Dendritic cell treated with granulocyte-macrophage colony-stimulating factor and Interleukin-4, amounts not matched to agents 40 ng/mL and 50 ng/mL, for 4 days (primary cell): ENCODE data around the gene GSG1.
"Not testable (repeated sequence)": the region's sequence is repeated elsewhere in the genome, so short reads cannot be mapped to it uniquely, and the experiment has no call there.

Experiments used
- H3K27ac Mint-ChIP-seq: one replicate; pipeline ENCODE4 v1.8.0; 2022; ENCODE audit warnings: mild to moderate bottlenecking, mixed read lengths
- H3K27me3 Mint-ChIP-seq: one replicate; pipeline ENCODE4 v1.8.0; 2022; ENCODE audit warnings: mild to moderate bottlenecking, mixed read lengths
- H3K36me3 Mint-ChIP-seq: one replicate; pipeline ENCODE4 v1.8.0; 2022; ENCODE audit warnings: low read depth, mixed read lengths
- H3K4me1 Mint-ChIP-seq: one replicate; pipeline ENCODE4 v1.8.0; 2022; ENCODE audit warnings: low read depth, mixed read lengths
- H3K4me3 Mint-ChIP-seq: one replicate; pipeline ENCODE4 v1.8.0; 2022; ENCODE audit warnings: mild to moderate bottlenecking, moderate library complexity, mixed read lengths
- H3K9me3 Mint-ChIP-seq: one replicate; pipeline ENCODE4 v1.8.0; 2022; ENCODE audit warnings: mixed read lengths
- intact Hi-C: fragments of 100-400 bp; cut with micrococcal nuclease; formaldehyde crosslinking; loops from one replicate; pipeline ENCODE4 v1.15.0; 2022

The GSG1 gene

GRCh38 chr12:13074396-13075117, 28.9 kb downstream of the GSG1 start:
- no peak overlapping the region for H3K27ac Mint-ChIP-seq

GRCh38 chr12:13073173-13073572, 30.3 kb downstream of the GSG1 start:
- Mint-ChIP-seq H3K4me1 (peaks cover 16% of the 10 kb centered on the region), H3K27ac (no peak overlapping the region), H3K9me3 (no peaks in the 10 kb centered on the region), H3K4me3 (no peak overlapping the region), H3K27me3 (no peaks in the 10 kb centered on the region), H3K36me3 (peaks cover 51% of the 10 kb centered on the region)
- intact Hi-C loops, result no loop called here

More at GRCh38 chr12:13074396-13075117, 28.9 kb downstream of the GSG1 start:
- peaks cover 37% of the 10 kb centered on the region for H3K36me3 Mint-ChIP-seq
- intact Hi-C loops, result no loop called here
- H3K4me1 Mint-ChIP-seq, result peaks cover 16% of the 10 kb centered on the region
- no peaks in the 10 kb centered on the region for H3K27me3 Mint-ChIP-seq
- no peak overlapping the region for H3K4me3 Mint-ChIP-seq
- no peaks in the 10 kb centered on the region for H3K9me3 Mint-ChIP-seq

DNA sequence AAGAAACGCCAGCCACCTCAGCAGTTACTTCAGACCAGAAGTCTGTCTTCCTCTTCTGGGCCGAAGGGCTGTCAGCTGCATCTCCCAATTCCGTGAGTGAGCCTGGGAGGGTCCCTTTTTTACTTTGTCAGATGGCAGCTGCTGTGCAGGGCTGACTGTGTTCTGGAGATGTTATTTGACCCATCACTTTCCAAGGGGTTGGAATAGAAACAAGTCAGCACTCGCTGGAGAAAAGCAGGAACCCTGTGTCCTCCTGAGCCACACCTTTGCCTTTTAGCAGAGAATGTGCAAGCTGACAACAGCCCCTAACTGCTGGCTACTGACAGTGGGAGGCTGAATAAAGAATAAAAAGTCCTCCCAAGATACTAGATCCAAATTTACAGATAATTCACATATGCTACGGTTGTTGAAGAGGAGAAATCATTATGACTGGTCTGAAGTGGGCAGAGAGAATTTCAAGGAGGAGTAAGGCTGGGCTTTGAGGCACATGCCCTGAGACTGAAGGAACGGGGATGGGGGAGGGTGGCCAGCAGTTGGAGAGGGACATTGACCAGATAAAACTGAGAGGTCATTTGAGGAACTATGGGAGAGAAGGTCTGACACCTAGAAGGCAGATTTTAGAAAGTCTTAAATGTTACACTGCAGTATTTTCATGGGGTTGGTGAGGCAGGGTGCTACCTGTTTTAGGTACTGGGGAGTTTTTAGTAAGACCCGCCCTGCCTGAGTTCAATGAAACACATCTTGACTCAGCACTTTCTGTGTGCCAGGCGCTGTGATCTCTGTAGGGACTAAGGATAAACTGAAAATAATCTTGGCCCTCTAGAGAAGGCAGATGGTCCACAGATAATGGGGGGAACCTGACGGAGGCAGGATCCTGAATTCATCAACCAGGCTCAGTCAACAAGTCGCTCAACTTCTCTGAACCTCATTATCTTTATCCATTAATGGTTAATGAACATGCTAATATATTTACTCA, 31.9 kb downstream of the GSG1 start:
- H3K36me3 Mint-ChIP-seq, result peaks cover 58% of the 10 kb centered on the region
- peaks cover 16% of the 10 kb centered on the region for H3K4me1 Mint-ChIP-seq
- H3K27me3 Mint-ChIP-seq, result no peaks in the 10 kb centered on the region
- intact Hi-C loops, result no loop called here
- H3K4me3 Mint-ChIP-seq, result no peak overlapping the region
- H3K9me3 Mint-ChIP-seq, result no peaks in the 10 kb centered on the region
- H3K27ac Mint-ChIP-seq, result peak overlapping the region; percentile 23

- Mint-ChIP-seq H3K27ac (peak overlapping the region; percentile 12), H3K4me1 (peaks cover 16% of the 10 kb centered on the region), H3K27me3 (no peaks in the 10 kb centered on the region), H3K9me3 (no peaks in the 10 kb centered on the region), H3K4me3 (no peak overlapping the region), H3K36me3 (peaks cover 49% of the 10 kb centered on the region)
- intact Hi-C loops, result no loop called here
Observed at GRCh38 chr12:13069380-13069779, 34.1 kb downstream of the GSG1 start.

GRCh38 chr12:13067322-13067721, 36.1 kb downstream of the GSG1 start:
- Mint-ChIP-seq H3K36me3 (peaks cover 45% of the 10 kb centered on the region), H3K4me3 (no peak overlapping the region), H3K27me3 (no peaks in the 10 kb centered on the region), H3K27ac (no peak overlapping the region), H3K9me3 (no peaks in the 10 kb centered on the region), H3K4me1 (peaks cover 16% of the 10 kb centered on the region)
- intact Hi-C loops, result no loop called here

- peaks cover 48% of the 10 kb centered on the region for H3K36me3 Mint-ChIP-seq
- H3K4me1 Mint-ChIP-seq, result peaks cover 14% of the 10 kb centered on the region
- no peaks in the 10 kb centered on the region for H3K27me3 Mint-ChIP-seq
- intact Hi-C loops, result no loop called here
- H3K27ac Mint-ChIP-seq, result no peak overlapping the region
- H3K4me3 Mint-ChIP-seq, result no peak overlapping the region
- H3K9me3 Mint-ChIP-seq, result no peaks in the 10 kb centered on the region
Observed at GRCh38 chr12:13066459-13066858, 37.0 kb downstream of the GSG1 start.

GRCh38 chr12:13066014-13066413, 37.5 kb downstream of the GSG1 start:
- Mint-ChIP-seq H3K27ac (no peak overlapping the region), H3K9me3 (no peaks in the 10 kb centered on the region), H3K36me3 (peaks cover 47% of the 10 kb centered on the region), H3K4me1 (peaks cover 14% of the 10 kb centered on the region), H3K4me3 (no peak overlapping the region), H3K27me3 (no peaks in the 10 kb centered on the region)
- intact Hi-C loops, result no loop called here

DNA sequence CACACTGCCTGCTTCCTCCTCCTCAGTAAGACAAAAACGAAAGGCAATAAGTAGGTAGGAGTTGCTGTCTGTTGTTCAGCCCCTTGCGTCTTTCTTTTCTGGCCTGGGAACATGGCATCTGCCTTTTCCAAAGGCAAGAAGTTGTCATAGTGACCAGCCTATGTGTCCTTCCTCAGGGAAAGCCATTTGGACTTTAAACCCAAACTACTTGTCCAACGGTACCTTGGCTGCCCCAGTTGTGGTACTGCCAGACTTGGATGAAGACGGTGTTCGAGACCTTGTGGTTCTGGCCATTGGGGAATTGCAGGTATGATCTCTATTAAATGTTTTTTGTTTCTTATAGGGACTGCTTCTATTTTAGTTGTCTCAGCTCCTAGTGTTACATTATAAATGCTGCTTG, 40.8 kb downstream of the GSG1 start:
- peaks cover 38% of the 10 kb centered on the region for H3K36me3 Mint-ChIP-seq
- no peak overlapping the region for H3K4me3 Mint-ChIP-seq
- no peaks in the 10 kb centered on the region for H3K27me3 Mint-ChIP-seq
- H3K9me3 Mint-ChIP-seq, result no peaks in the 10 kb centered on the region
- H3K4me1 Mint-ChIP-seq, result peaks cover 17% of the 10 kb centered on the region
- no peak overlapping the region for H3K27ac Mint-ChIP-seq
- intact Hi-C loops, result no loop called here

DNA sequence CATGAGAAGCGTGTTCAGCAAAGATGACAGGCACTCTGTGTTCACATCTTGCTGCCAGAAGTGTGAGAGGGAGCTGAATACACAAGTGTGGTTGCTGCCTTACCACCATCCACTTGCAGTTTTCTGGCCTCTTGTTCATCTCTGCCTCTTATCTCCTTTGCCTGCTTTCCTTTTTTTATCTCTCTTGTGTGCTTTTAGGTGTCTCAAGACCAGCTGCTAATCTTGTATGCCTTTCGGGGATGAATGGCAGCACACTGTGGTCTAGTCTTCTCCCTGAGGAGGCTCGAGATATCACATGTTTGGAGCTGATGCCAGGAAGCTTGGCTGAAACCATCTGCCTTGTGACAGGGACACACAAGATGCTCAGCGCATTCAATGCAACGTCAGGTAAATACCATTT, 42.1 kb downstream of the GSG1 start:
- Mint-ChIP-seq H3K36me3 (peaks cover 27% of the 10 kb centered on the region), H3K4me3 (no peak overlapping the region), H3K27me3 (no peaks in the 10 kb centered on the region), H3K9me3 (no peaks in the 10 kb centered on the region), H3K27ac (no peak overlapping the region), H3K4me1 (peaks cover 17% of the 10 kb centered on the region)
- intact Hi-C loops, result no loop called here

GRCh38 chr12:13060581-13060980, 42.9 kb downstream of the GSG1 start:
- H3K27me3 Mint-ChIP-seq, result no peaks in the 10 kb centered on the region
- H3K9me3 Mint-ChIP-seq, result no peaks in the 10 kb centered on the region
- no peak overlapping the region for H3K4me3 Mint-ChIP-seq
- intact Hi-C loops, result no loop called here
- H3K36me3 Mint-ChIP-seq, result peaks cover 33% of the 10 kb centered on the region
- H3K4me1 Mint-ChIP-seq, result peaks cover 17% of the 10 kb centered on the region
- H3K27ac Mint-ChIP-seq, result no peak overlapping the region

GRCh38 chr12:13053617-13054016, 49.9 kb downstream of the GSG1 start:
- H3K27me3 Mint-ChIP-seq, intact Hi-C loops, H3K4me1 Mint-ChIP-seq, H3K4me3 Mint-ChIP-seq, H3K27ac Mint-ChIP-seq: not testable (repeated sequence)
- H3K9me3 Mint-ChIP-seq, result peaks cover 32% of the 10 kb centered on the region
- peaks cover 25% of the 10 kb centered on the region for H3K36me3 Mint-ChIP-seq

GRCh38 chr12:13052421-13052820, 51.0 kb downstream of the GSG1 start:
- H3K4me1 Mint-ChIP-seq, result peaks cover 8% of the 10 kb centered on the region
- intact Hi-C loops, result no loop called here
- peaks cover 38% of the 10 kb centered on the region for H3K9me3 Mint-ChIP-seq
- H3K27me3 Mint-ChIP-seq, result no peaks in the 10 kb centered on the region
- peaks cover 18% of the 10 kb centered on the region for H3K36me3 Mint-ChIP-seq
- no peak overlapping the region for H3K27ac Mint-ChIP-seq
- no peak overlapping the region for H3K4me3 Mint-ChIP-seq

DNA sequence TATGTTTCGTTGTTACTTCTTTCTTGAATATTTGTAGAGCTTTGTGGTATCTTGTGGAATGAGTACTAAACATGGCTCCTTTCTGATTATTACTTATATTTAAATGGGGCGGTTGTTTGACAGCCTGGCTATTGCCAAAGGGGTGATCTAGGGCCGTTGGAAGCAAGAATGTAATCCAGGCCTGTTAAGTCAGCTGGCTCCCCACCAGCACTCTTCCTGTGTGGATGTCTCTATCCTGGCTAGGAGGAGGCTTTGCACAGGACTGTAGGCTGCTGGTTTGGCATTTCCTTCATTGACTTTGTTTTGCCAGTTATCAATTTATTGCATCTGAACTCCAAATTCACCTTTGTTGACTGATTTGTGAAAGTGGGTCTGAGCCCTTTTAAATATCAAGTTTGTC, 53.7 kb downstream of the GSG1 start:
- Mint-ChIP-seq H3K27ac (no peak overlapping the region), H3K27me3 (no peaks in the 10 kb centered on the region), H3K4me1 (peaks cover 11% of the 10 kb centered on the region), H3K4me3 (no peak overlapping the region), H3K36me3 (peaks cover 8% of the 10 kb centered on the region), H3K9me3 (peaks cover 38% of the 10 kb centered on the region)
- intact Hi-C loops, result loop anchor here (10.0 kb wide), 1 partner anchor 45 kb away; no protein-coding TSS in a partner anchor

GRCh38 chr12:13046964-13047363, 56.5 kb downstream of the GSG1 start:
- H3K27ac Mint-ChIP-seq, result no peak overlapping the region
- H3K9me3 Mint-ChIP-seq, result peaks cover 10% of the 10 kb centered on the region
- intact Hi-C loops, result loop anchor here (10.0 kb wide), 1 partner anchor 48 kb away; no protein-coding TSS in a partner anchor
- no peak overlapping the region for H3K4me3 Mint-ChIP-seq
- H3K36me3 Mint-ChIP-seq, result peaks cover 6% of the 10 kb centered on the region
- H3K27me3 Mint-ChIP-seq, result peaks cover 12% of the 10 kb centered on the region
- peaks cover 18% of the 10 kb centered on the region for H3K4me1 Mint-ChIP-seq
